HEK293T (cell line): Measurements from ENCODE around the gene KIDINS220.

Experiments used
- ARNT ChIP-seq: fragments of 450-650 bp; IDR thresholded peaks from 2 replicates; pipeline ENCODE4 v1.6.1; 2017; ENCODE audit warnings: mild to moderate bottlenecking
- BHLHE40 ChIP-seq: fragments of 450-650 bp; IDR thresholded peaks from 2 replicates; pipeline ENCODE4 v1.6.1; 2016; ENCODE audit warnings: mild to moderate bottlenecking, moderate library complexity, borderline replicate concordance
- ELF4 ChIP-seq: fragments of 450-650 bp; IDR thresholded peaks from 2 replicates; pipeline ENCODE4 v1.6.1; 2017; ENCODE audit warnings: antibody characterized with exemption
- FOXA1 ChIP-seq: fragments of 450-650 bp; IDR thresholded peaks from 2 replicates; pipeline ENCODE4 v1.6.1; 2016; ENCODE audit warnings: mild to moderate bottlenecking
- FOXK2 ChIP-seq: fragments of 450-650 bp; IDR thresholded peaks from 2 replicates; pipeline ENCODE4 v1.6.1; 2016; ENCODE audit warnings: mild to moderate bottlenecking
- FOXM1 ChIP-seq: fragments of 450-650 bp; IDR thresholded peaks from 2 replicates; pipeline ENCODE4 v1.6.1; 2017; ENCODE audit warnings: mild to moderate bottlenecking, borderline replicate concordance
- PKNOX1 ChIP-seq: fragments of 450-650 bp; IDR thresholded peaks from 2 replicates; pipeline ENCODE4 v1.6.1; 2016
- SP1 ChIP-seq: fragments of 450-650 bp; IDR thresholded peaks from 2 replicates; pipeline ENCODE4 v1.6.1; 2017
- SUZ12 ChIP-seq: fragments of 450-650 bp; IDR thresholded peaks from 2 replicates; pipeline ENCODE4 v1.6.1; 2016; ENCODE audit warnings: mild to moderate bottlenecking
- TARDBP ChIP-seq: fragments of 450-650 bp; IDR thresholded peaks from 2 replicates; pipeline ENCODE4 v1.6.1; 2016
- ZNF384 ChIP-seq: fragments of 450-650 bp; IDR thresholded peaks from 2 replicates; pipeline ENCODE4 v1.6.1; 2016

- no peak for TF ChIP-seq FOXA1
- no peak for TF ChIP-seq SP1
- TF ChIP-seq ZNF384 = no peak
- no peak for TF ChIP-seq FOXK2
- no peak for TF ChIP-seq TARDBP
- no peak for TF ChIP-seq SUZ12
- no peak for TF ChIP-seq FOXM1
- no peak for TF ChIP-seq BHLHE40
- no peak for TF ChIP-seq PKNOX1
- TF ChIP-seq ELF4 = no peak
- TF ChIP-seq ARNT = no peak
Observed at GRCh38 chr2:8840475-8841091, 3.2 kb upstream of the KIDINS220 start.
